RWPE1 (cell line): ENCODE data around the gene PRND.
"Not testable (repeated sequence)": the region's sequence is repeated elsewhere in the genome, so short reads cannot be mapped to it uniquely, and the experiment has no call there.

Source experiments
- CTCF ChIA-PET: fragments of 350-600 bp; sonication (Branson Sonifier 250); formaldehyde crosslinking; extraction: SDS; loops from one replicate; lab custom pipeline; 2021; lab: Yijun Ruan, JAX
- POLR2A ChIA-PET: fragments of 400-600 bp; formaldehyde crosslinking; extraction: SDS; loops from one replicate; lab custom pipeline; 2020; ENCODE audit warnings: antibody characterized with exemption; ENCODE audit not compliant: low non-redundant PET; lab: Yijun Ruan, JAX
- DNase-seq: peaks from one replicate; pipeline ENCODE4 v3.0.0; 2012; ENCODE audit warnings: low spot score
- H3K27ac ChIP-seq: fragments of 450-650 bp; 2 replicates; pipeline ENCODE4 v1.5.1; 2017
- TF ChIP-seq, protein P1 (sequence below): fragments of 450-650 bp; conservative IDR thresholded peaks from 2 replicates; pipeline ENCODE4 v1.5.1; 2017; ENCODE audit warnings: low read depth, mild to moderate bottlenecking

PRND gene

DNA sequence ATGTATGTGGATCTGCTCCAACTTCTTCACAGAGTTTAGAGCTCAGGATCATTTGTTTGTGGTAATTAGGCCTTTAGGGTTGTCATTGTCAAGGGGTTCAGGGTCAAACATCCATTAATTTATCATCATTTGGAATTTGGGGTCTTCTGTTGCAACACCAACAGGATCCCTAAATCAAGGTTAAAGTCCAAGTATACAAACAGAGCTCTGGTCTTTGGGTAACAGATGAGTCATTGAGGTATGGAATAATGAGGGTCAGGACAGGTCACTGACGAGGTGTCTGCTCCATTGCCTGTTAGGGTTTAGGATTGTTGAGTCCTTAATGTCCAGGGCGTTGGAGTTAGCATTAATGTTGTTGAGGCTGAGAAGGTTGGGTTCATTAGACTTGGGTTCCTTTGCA is 47.6 kb downstream of the PRND start:
- no peak overlapping the region for H3K27ac ChIP-seq
- TF ChIP-seq, protein P1, sequence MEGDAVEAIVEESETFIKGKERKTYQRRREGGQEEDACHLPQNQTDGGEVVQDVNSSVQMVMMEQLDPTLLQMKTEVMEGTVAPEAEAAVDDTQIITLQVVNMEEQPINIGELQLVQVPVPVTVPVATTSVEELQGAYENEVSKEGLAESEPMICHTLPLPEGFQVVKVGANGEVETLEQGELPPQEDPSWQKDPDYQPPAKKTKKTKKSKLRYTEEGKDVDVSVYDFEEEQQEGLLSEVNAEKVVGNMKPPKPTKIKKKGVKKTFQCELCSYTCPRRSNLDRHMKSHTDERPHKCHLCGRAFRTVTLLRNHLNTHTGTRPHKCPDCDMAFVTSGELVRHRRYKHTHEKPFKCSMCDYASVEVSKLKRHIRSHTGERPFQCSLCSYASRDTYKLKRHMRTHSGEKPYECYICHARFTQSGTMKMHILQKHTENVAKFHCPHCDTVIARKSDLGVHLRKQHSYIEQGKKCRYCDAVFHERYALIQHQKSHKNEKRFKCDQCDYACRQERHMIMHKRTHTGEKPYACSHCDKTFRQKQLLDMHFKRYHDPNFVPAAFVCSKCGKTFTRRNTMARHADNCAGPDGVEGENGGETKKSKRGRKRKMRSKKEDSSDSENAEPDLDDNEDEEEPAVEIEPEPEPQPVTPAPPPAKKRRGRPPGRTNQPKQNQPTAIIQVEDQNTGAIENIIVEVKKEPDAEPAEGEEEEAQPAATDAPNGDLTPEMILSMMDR: no peak
- ChIA-PET POLR2A (no interaction called here), CTCF (no interaction called here)
- DNase-seq: no peak

DNA sequence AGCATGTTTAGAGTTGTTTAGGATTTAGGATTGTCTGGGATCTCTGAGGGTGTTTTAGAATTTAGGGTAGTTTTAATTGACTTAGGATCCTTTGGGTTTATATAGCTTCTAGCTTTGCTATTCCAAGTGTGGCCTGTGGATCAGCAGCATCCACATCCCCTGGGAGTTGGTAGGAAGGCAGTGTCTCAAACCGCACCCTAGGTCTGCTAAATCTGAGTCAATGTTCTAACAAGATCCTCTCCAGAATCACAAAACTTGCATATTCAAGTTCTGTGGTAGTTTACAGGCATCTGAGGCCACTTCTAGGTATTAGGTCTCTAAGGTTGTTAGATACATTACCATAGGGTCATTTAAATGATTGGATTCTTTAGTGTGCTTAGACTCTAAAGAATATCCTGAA is 48.3 kb downstream of the PRND start:
- CTCF ChIA-PET: interaction anchor here (0.6 kb wide), 1 partner anchor 178 kb away, joined by 3 read pairs; no protein-coding TSS in a partner anchor
- POLR2A ChIA-PET: no interaction called here

DNA sequence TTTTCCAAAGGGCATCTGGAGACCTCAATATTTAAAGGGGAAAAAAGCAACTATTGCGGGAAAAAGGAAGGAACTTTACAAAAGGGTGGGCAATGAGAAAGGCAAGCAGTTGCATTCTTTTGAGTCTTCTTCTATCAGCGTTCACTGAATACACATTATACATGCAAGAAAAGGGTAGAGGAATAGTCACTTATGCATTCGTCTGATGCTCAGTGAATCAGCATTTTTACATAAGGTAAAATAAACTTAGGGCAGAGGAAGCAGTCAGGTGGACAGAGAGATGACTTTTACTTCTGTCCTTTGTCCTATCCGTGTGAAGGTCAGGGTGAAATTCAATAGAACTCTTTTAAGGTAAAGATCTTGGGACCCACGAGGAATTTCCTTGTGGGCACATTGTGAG is 49.3 kb downstream of the PRND start:
- H3K27ac ChIP-seq: no peak overlapping the region
- POLR2A ChIA-PET: no interaction called here
- DNase-seq: no peak
- TF ChIP-seq, protein P1: no peak
- CTCF ChIA-PET: no interaction called here

More for the DNA sequence above, 48.3 kb downstream of the PRND start:
- DNase-seq: no peak
- no peak overlapping the region for H3K27ac ChIP-seq
- TF ChIP-seq, protein P1: no peak

DNA sequence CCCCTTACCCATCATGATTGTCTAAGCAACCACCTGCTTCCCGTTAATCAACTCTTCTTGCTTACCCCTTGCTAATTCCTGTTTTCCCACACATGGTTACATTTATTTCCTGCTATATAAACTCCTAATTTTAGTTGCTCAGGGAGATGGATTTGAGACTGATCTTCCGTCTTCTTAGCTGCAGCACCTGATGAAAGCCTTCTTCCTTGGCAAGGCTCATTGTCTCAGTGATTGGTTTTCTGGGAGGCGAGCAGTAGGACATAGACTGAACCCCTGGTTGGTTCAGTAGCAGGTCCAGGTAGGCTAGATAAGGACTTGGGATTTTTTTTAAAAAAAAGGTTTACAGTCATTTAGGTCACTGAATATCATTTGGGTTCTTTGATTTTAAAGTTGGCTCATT is 50.4 kb downstream of the PRND start:
- ChIA-PET CTCF (interaction anchor here (0.5 kb wide), 1 partner anchor 232 kb away, joined by 3 read pairs; no protein-coding TSS in a partner anchor), POLR2A (no interaction called here)
- DNase-seq: no peak
- TF ChIP-seq, protein P1: no peak
- no peak overlapping the region for H3K27ac ChIP-seq

DNA sequence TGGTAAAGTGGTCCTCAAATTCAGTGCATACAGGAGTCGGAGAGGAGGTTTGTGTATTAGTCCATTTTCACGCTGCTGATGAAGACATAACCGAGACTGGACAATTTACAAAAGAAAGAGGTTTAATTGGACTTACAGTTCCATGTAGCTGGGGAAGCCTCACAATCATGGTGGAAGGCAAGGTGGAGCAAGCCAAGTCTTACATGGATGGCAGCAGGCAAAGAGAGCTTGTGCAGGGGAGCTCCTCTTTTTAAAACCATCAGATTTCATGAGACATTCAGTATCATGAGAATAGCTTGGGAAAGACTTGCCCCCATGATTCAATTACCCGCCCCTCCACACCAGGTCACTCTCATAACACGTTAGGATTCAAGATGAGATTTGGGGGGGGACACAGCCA is 51.3 kb downstream of the PRND start:
- DNase-seq, POLR2A ChIA-PET, H3K27ac ChIP-seq, CTCF ChIA-PET: not testable (repeated sequence)

DNA sequence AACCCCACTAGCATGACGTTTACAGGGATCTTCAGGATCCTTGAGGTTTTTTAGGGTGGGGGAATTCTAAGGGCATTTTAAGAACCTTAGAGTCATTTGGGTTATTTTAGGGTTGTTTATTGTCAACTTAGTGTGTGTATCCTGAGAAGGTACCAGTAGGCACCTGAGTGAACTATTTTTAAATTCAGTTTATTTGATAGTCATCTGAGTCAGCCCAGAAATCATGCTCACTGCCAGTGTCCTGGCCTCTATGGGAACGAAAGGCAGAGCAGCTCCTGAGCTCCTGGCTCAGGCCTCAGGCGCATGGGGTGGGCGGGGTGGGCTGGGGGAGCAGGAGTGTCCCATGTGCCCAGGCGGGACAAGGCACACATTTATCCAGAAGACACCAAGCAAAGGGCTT is 52.0 kb downstream of the PRND start:
- ChIA-PET POLR2A (no interaction called here), CTCF (no interaction called here)
- no peak overlapping the region for H3K27ac ChIP-seq
- DNase-seq: no peak
- TF ChIP-seq, protein P1: no peak

DNA sequence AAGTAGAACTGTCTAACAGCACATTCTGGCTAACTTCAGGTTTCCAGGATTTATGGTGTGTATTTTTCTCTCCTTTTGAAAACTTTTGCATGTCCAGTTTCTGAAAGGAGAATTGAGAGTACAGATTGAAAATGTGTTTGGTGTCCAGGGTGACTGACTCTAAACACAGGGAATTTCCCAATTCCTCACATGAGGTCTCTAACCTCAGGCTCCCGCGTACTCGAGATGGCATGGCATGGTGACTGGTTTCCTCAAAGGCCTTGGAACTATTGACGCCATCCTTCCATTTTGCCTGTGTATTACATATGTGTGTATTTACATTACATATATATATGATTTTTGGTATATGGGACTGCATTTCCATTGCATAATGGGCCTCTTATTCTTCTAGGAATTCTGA is 52.5 kb downstream of the PRND start:
- POLR2A ChIA-PET: no interaction called here
- TF ChIP-seq, protein P1: no peak
- CTCF ChIA-PET: no interaction called here
- DNase-seq: no peak
- no peak overlapping the region for H3K27ac ChIP-seq
